T-helper 2 cell treated with Interferon-gamma antibody and Interleukin-4, amounts not matched to agents 5 μg/mL and 100 μg/mL, for 36 hours (primary cell): ENCODE measurements around the gene ZBTB7B.

Experiments
- DNase-seq: peaks from one replicate; pipeline ENCODE4 v3.0.0; 2021; ENCODE audit warnings: low spot score
- H3K27ac Mint-ChIP-seq: one replicate; pipeline ENCODE4 v1.8.0; 2021; ENCODE audit warnings: mild to moderate bottlenecking, mixed read lengths
- H3K27me3 Mint-ChIP-seq: one replicate; pipeline ENCODE4 v1.8.0; 2021; ENCODE audit warnings: low read depth, mixed read lengths
- H3K36me3 Mint-ChIP-seq: one replicate; pipeline ENCODE4 v1.8.0; 2021; ENCODE audit warnings: low read depth, mixed read lengths
- H3K4me1 Mint-ChIP-seq: one replicate; pipeline ENCODE4 v1.8.0; 2021; ENCODE audit warnings: low read depth, mixed read lengths
- H3K4me3 Mint-ChIP-seq: one replicate; pipeline ENCODE4 v1.8.0; 2022; ENCODE audit warnings: mild to moderate bottlenecking, moderate library complexity, mixed read lengths
- H3K9me3 Mint-ChIP-seq: one replicate; pipeline ENCODE4 v1.8.0; 2021; ENCODE audit warnings: mixed read lengths

ZBTB7B gene

DNA sequence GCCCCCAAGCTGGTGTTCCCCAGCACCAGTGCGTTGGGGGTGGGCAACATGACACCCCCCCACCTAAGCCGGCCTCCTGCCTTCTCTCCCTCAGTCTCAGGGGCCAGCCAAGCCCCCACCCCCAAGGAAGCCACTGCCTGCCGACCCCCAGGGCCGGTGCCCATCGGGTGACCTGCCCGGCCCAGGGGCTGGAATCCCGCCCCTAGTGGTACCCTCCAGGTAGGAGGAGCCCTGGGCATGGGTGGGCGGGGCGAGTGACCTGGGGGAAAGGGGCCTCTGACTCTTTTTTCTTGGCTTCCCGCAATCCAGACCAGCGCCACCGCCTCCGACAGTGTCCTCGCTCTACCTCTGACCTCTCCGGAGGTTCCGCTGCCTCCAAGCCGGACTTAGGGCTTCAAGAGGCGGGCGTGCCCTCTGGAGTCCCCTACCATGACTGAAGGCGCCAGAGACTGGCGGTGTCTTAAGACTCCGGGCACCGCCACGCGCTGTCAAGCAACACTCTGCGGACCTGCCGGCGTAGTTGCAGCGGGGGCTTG, 59.6 kb downstream of the ZBTB7B start:
- H3K27me3 Mint-ChIP-seq: no peaks in the 10 kb centered on the region
- no peaks in the 10 kb centered on the region for H3K36me3 Mint-ChIP-seq
- no peaks in the 10 kb centered on the region for H3K9me3 Mint-ChIP-seq
- no peak for DNase-seq
- no peak overlapping the region for H3K27ac Mint-ChIP-seq
- peaks cover 25% of the 10 kb centered on the region for H3K4me1 Mint-ChIP-seq
- peak overlapping the region; percentile 85 for H3K4me3 Mint-ChIP-seq

- peak; percentile 69 for DNase-seq
- H3K4me1 Mint-ChIP-seq: peaks cover 25% of the 10 kb centered on the region
- peaks cover 2% of the 10 kb centered on the region for H3K36me3 Mint-ChIP-seq
- no peaks in the 10 kb centered on the region for H3K27me3 Mint-ChIP-seq
- peak overlapping the region; percentile 85 for H3K4me3 Mint-ChIP-seq
- H3K27ac Mint-ChIP-seq: no peak overlapping the region
- no peaks in the 10 kb centered on the region for H3K9me3 Mint-ChIP-seq
Observed at GRCh38 chr1:155062702-155063411, 60.3 kb downstream of the ZBTB7B start.

DNA sequence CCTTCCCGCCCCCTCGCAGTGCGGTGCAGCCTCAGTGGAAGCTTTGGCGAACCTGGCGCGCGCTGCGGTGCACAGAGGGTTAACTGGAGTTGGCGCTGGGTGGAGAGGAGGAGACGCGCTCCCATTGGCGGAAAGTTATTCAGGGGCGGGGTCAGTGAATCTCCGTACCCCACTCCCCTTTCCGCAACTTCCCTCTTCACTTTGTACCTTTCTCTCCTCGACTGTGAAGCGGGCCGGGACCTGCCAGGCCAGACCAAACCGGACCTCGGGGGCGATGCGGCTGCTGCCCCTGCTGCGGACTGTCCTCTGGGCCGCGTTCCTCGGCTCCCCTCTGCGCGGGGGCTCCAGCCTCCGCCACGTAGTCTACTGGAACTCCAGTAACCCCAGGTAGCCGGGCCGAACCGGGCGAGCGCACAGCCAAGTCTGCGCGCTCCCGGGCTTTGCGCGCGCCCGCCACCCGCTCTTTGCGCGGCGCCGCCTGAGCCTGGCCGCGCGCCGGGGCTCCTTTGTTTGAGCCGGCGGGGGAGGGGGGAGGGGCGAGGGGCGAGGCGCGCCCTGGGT, 61.0 kb downstream of the ZBTB7B start, which contains the start of gene EFNA4:
Gene EFNA4, plus strand, starts transcription at position 191 of the 561 bp plus-strand sequence. Its CDS starts 84 bp downstream, at position 275.
- no peaks in the 10 kb centered on the region for H3K9me3 Mint-ChIP-seq
- peak; percentile 83 for DNase-seq
- H3K4me3 Mint-ChIP-seq: peak within 1 kb of the TSS; percentile 92
- peaks cover 5% of the 10 kb centered on the region for H3K36me3 Mint-ChIP-seq
- peaks cover 25% of the 10 kb centered on the region for H3K4me1 Mint-ChIP-seq
- peak within 1 kb of the TSS; percentile 60 for H3K27ac Mint-ChIP-seq
- H3K27me3 Mint-ChIP-seq: no peaks in the 10 kb centered on the region

GRCh38 chr1:155064111-155064831, 61.7 kb downstream of the ZBTB7B start:
- H3K27ac Mint-ChIP-seq: peak overlapping the region; percentile 60
- no peaks in the 10 kb centered on the region for H3K9me3 Mint-ChIP-seq
- peaks cover 6% of the 10 kb centered on the region for H3K36me3 Mint-ChIP-seq
- DNase-seq: no peak
- no peaks in the 10 kb centered on the region for H3K27me3 Mint-ChIP-seq
- peaks cover 25% of the 10 kb centered on the region for H3K4me1 Mint-ChIP-seq
- peak overlapping the region; percentile 92 for H3K4me3 Mint-ChIP-seq

GRCh38 chr1:155064832-155065429, 62.3 kb downstream of the ZBTB7B start:
- Mint-ChIP-seq H3K9me3 (no peaks in the 10 kb centered on the region), H3K27me3 (no peaks in the 10 kb centered on the region), H3K4me1 (peaks cover 25% of the 10 kb centered on the region), H3K36me3 (peaks cover 8% of the 10 kb centered on the region), H3K27ac (no peak overlapping the region), H3K4me3 (peak overlapping the region; percentile 92)
- DNase-seq: no peak

- Mint-ChIP-seq H3K27ac (no peak overlapping the region), H3K36me3 (peaks cover 10% of the 10 kb centered on the region), H3K4me1 (peaks cover 27% of the 10 kb centered on the region), H3K4me3 (no peak overlapping the region), H3K27me3 (no peaks in the 10 kb centered on the region), H3K9me3 (no peaks in the 10 kb centered on the region)
- no peak for DNase-seq
Observed at GRCh38 chr1:155066777-155067176, 64.2 kb downstream of the ZBTB7B start.
